Endodermal cell (in vitro differentiated cells): Measurements from ENCODE around the gene ZNF627. TPM values are rescaled to one million over a fixed set of nuclear protein-coding genes. Genes with fewer than 3 reads are reported as not detected.

Experiments used
- DNase-seq: peaks from one replicate; pipeline ENCODE4 v3.0.0-alpha.2; 2017
- H3K27ac ChIP-seq: 2 replicates; pipeline ENCODE4 v1.5.1; 2013; ENCODE audit warnings: mild to moderate bottlenecking, low read depth, low read length, moderate library complexity
- H3K27me3 ChIP-seq: 2 replicates; pipeline ENCODE4 v1.6.1; 2013; ENCODE audit warnings: mild to moderate bottlenecking, low read length, moderate library complexity; ENCODE audit not compliant: insufficient read depth, control insufficient read depth, poor library complexity, severe bottlenecking
- H3K36me3 ChIP-seq: 2 replicates; pipeline ENCODE4 v1.7.0; 2013; ENCODE audit warnings: mild to moderate bottlenecking, low read length, moderate library complexity; ENCODE audit not compliant: control insufficient read depth, insufficient read depth
- H3K4me1 ChIP-seq: one replicate; pipeline ENCODE4 v1.7.0; 2013; ENCODE audit warnings: low read length; ENCODE audit not compliant: control insufficient read depth, insufficient read depth
- H3K4me3 ChIP-seq: 2 replicates; pipeline ENCODE4 v1.5.1; 2013; ENCODE audit warnings: mild to moderate bottlenecking, low read length, moderate library complexity
- H3K9ac ChIP-seq: 2 replicates; pipeline ENCODE4 v1.6.1; 2013; ENCODE audit warnings: mild to moderate bottlenecking, low read length, moderate library complexity; ENCODE audit not compliant: poor library complexity, severe bottlenecking; ENCODE audit errors: extremely low read depth
- H3K9me3 ChIP-seq: 2 replicates; pipeline ENCODE4 v1.6.1; 2013; ENCODE audit warnings: mild to moderate bottlenecking, low read length, moderate library complexity; ENCODE audit not compliant: control insufficient read depth
- H3K27ac Mint-ChIP-seq: 2 replicates; pipeline ENCODE4 v1.8.0; 2020; ENCODE audit warnings: mixed read lengths
- H3K27me3 Mint-ChIP-seq: 2 replicates; pipeline ENCODE4 v1.8.0; 2021; ENCODE audit warnings: mild to moderate bottlenecking, mixed read lengths; ENCODE audit not compliant: insufficient read depth
- H3K36me3 Mint-ChIP-seq: 2 replicates; pipeline ENCODE4 v1.8.0; 2020; ENCODE audit warnings: low read depth, mixed read lengths
- H3K4me1 Mint-ChIP-seq: 2 replicates; pipeline ENCODE4 v1.8.0; 2020; ENCODE audit warnings: mixed read lengths
- H3K4me3 Mint-ChIP-seq: 2 replicates; pipeline ENCODE4 v1.8.0; 2020; ENCODE audit warnings: mild to moderate bottlenecking, moderate library complexity, mixed read lengths
- H3K9me3 Mint-ChIP-seq: 2 replicates; pipeline ENCODE4 v1.8.0; 2020; ENCODE audit warnings: mild to moderate bottlenecking, mixed read lengths
- CTCF ChIP-seq: fragments of 200-600 bp; sonication (generic); conservative IDR thresholded peaks from 2 replicates; pipeline ENCODE4 v1.5.0; 2021; ENCODE audit warnings: antibody characterized with exemption, mild to moderate bottlenecking
- WGBS, 2 experiments: methylation state at CpG; one replicate each; pipeline versions ENCODE4 v1.1.5 to v1.1.7; 2013; ENCODE audit warnings: missing lambda C conversion rate in 2 of 2, mixed read lengths in 1 of 2; ENCODE audit not compliant: insufficient coverage in 1 of 2, insufficient read length in 1 of 2; 5-methylcytosine and 5-hydroxymethylcytosine counted together
- total RNA-seq, 2 donors: library from RNA; stranded (reverse); fragmentation: NEBNext Ultra II Directional in 1 of 2; extraction: Animal tissue kit (Norgen Biotek cat#: 25700) in 1 of 2; gene quantifications; 2 replicates in 1 of 2; 3 replicates in 1 of 2; pipeline ENCODE4 v1.2.1, GENCODE V29; 2021

The ZNF627 gene
- total RNA-seq, 2 donors from 2014 or later = 22.0 to 30.5 TPM

GRCh38 chr19:11642902-11643301 is 45.6 kb downstream of the ZNF627 start:
- Mint-ChIP-seq H3K36me3 (peaks cover 16% of the 10 kb centered on the region), H3K9me3 (peaks cover 18% of the 10 kb centered on the region), H3K4me3 (no peak overlapping the region), H3K27ac (no peak overlapping the region), H3K27me3 (no peaks in the 10 kb centered on the region), H3K4me1 (no peaks in the 10 kb centered on the region)
- peaks cover under 1% of the 10 kb centered on the region for H3K9me3 ChIP-seq
- no peak overlapping the region for H3K9ac ChIP-seq
- no peak overlapping the region for H3K4me3 ChIP-seq
- H3K36me3 ChIP-seq = no peaks in the 10 kb centered on the region
- no peaks in the 10 kb centered on the region for H3K4me1 ChIP-seq
- no peaks in the 10 kb centered on the region for H3K27me3 ChIP-seq
- no peak for DNase-seq
- H3K27ac ChIP-seq = no peak overlapping the region
- WGBS, 2 experiments = 98 to 100% methylated on average over 3 of the region's 3 CpGs
- TF ChIP-seq CTCF = no peak

- peaks cover 78% of the 10 kb centered on the region for H3K9me3 Mint-ChIP-seq
- Histone ChIP-seq H3K9ac (no peak overlapping the region), H3K27me3 (no peaks in the 10 kb centered on the region), H3K4me3 (no peak overlapping the region), H3K9me3 (peaks cover 63% of the 10 kb centered on the region), H3K4me1 (no peaks in the 10 kb centered on the region), H3K27ac (no peak overlapping the region), H3K36me3 (peaks cover 51% of the 10 kb centered on the region)
- no peaks in the 10 kb centered on the region for H3K4me1 Mint-ChIP-seq
- DNase-seq = no peak
- no peak overlapping the region for H3K27ac Mint-ChIP-seq
- peaks cover 65% of the 10 kb centered on the region for H3K36me3 Mint-ChIP-seq
- no peaks in the 10 kb centered on the region for H3K27me3 Mint-ChIP-seq
- H3K4me3 Mint-ChIP-seq = no peak overlapping the region
- TF ChIP-seq CTCF = no peak
Measured at GRCh38 chr19:11649941-11650340, 52.7 kb downstream of the ZNF627 start.

- no peak overlapping the region for H3K4me3 ChIP-seq
- H3K9me3 ChIP-seq = peaks cover 74% of the 10 kb centered on the region
- peaks cover 73% of the 10 kb centered on the region for H3K36me3 Mint-ChIP-seq
- no peaks in the 10 kb centered on the region for H3K4me1 Mint-ChIP-seq
- peaks cover 58% of the 10 kb centered on the region for H3K36me3 ChIP-seq
- no peak for TF ChIP-seq CTCF
- H3K27me3 Mint-ChIP-seq = no peaks in the 10 kb centered on the region
- H3K4me1 ChIP-seq = no peaks in the 10 kb centered on the region
- DNase-seq = no peak
- 90 to 95% methylated on average over 2 to 3 of the region's 4 CpGs for WGBS, 2 experiments
- no peak overlapping the region for H3K4me3 Mint-ChIP-seq
- no peaks in the 10 kb centered on the region for H3K27me3 ChIP-seq
- H3K27ac ChIP-seq = no peak overlapping the region
- no peak overlapping the region for H3K27ac Mint-ChIP-seq
- peaks cover 88% of the 10 kb centered on the region for H3K9me3 Mint-ChIP-seq
- H3K9ac ChIP-seq = no peak overlapping the region
Measured at GRCh38 chr19:11651062-11651461, 53.8 kb downstream of the ZNF627 start.
